PFSK-1 (cell line): ENCODE measurements around the gene GMIP.

Experiments used
- POLR2AphosphoS5 ChIP-seq: IDR thresholded peaks from 2 replicates; pipeline ENCODE4 v1.6.1; 2012; ENCODE audit warnings: low read depth, mild to moderate bottlenecking, control low read depth, low read length, moderate library complexity
- SIN3A ChIP-seq: IDR thresholded peaks from 2 replicates; pipeline ENCODE4 v1.6.1; 2012; ENCODE audit warnings: mild to moderate bottlenecking, low read length, moderate library complexity, borderline replicate concordance; ENCODE audit not compliant: insufficient read depth
- TAF1 ChIP-seq: IDR thresholded peaks from 2 replicates; pipeline ENCODE4 v1.6.1; 2012; ENCODE audit warnings: low read length, control low read depth, borderline replicate concordance; ENCODE audit not compliant: insufficient read depth
- TF ChIP-seq, protein P1 (sequence below), 2 experiments: IDR thresholded peaks; 2 replicates each; pipeline versions ENCODE4 v1.6.1 to v1.8.0; 2011 to 2012; ENCODE audit warnings: low read depth in 2 of 2, low read length in 2 of 2, control low read depth in 1 of 2, inconsistent platforms in 1 of 2, mild to moderate bottlenecking in 1 of 2, moderate library complexity in 1 of 2; ENCODE audit not compliant: insufficient read depth in 1 of 2

DNA sequence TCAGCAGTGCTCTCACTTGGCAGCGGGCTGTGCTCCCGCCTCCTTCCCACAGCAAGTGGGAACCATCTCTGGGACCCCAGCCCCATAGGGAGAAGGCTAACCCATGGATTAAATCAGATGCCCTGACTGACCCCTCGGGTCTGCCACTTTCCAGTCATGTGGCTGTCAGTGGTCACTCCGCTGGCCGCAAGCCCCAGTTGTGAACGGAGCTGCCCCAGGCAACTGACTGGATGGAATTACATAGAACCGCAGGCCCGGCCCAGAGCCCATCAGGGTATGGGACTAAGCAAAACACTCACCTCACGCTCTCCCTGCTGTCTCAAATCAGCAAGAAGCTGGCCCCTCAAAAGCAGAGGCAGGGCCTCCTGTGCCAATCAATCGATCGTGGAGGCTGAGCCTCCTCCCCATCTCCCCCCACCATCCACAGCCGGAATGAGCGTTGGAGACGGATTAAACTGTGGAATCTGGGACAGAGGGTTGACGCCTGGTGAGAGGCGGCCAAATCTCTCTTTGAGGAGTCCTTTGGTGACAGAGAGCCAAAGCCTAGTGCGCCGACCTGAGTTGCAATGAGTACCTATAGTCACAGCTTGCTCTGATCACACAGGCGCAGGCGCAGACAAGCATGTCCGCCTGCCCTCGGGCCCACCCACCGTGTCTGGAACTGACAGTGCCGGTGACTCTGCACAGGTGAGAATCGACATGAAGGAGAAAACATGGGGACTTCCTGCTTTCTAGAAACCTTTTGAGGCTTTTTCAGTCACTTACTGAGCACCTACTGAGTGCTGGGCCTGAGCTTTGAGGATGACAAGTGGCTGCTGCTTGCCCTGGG lies 63.7 kb downstream of the GMIP start:
- TF ChIP-seq SIN3A (no peak), POLR2AphosphoS5 (no peak), TAF1 (no peak)
- TF ChIP-seq, protein P1, sequence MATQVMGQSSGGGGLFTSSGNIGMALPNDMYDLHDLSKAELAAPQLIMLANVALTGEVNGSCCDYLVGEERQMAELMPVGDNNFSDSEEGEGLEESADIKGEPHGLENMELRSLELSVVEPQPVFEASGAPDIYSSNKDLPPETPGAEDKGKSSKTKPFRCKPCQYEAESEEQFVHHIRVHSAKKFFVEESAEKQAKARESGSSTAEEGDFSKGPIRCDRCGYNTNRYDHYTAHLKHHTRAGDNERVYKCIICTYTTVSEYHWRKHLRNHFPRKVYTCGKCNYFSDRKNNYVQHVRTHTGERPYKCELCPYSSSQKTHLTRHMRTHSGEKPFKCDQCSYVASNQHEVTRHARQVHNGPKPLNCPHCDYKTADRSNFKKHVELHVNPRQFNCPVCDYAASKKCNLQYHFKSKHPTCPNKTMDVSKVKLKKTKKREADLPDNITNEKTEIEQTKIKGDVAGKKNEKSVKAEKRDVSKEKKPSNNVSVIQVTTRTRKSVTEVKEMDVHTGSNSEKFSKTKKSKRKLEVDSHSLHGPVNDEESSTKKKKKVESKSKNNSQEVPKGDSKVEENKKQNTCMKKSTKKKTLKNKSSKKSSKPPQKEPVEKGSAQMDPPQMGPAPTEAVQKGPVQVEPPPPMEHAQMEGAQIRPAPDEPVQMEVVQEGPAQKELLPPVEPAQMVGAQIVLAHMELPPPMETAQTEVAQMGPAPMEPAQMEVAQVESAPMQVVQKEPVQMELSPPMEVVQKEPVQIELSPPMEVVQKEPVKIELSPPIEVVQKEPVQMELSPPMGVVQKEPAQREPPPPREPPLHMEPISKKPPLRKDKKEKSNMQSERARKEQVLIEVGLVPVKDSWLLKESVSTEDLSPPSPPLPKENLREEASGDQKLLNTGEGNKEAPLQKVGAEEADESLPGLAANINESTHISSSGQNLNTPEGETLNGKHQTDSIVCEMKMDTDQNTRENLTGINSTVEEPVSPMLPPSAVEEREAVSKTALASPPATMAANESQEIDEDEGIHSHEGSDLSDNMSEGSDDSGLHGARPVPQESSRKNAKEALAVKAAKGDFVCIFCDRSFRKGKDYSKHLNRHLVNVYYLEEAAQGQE (IDR thresholded peaks at IDR 0.05; ENCODE audit: insufficient read depth in 1 of 2, low read depth in 2 of 2, low read length in 2 of 2): no peak
